ENCODE measurements around the gene KLHL14.
"Not testable (repeated sequence)": the region's sequence is repeated elsewhere in the genome, so short reads cannot be mapped to it uniquely, and the experiment has no call there.

KLHL14 gene

GRCh38 chr18:32772581-32773381, at the start of gene KLHL14:
Gene KLHL14, minus strand, starts transcription at chr18:32773023. Its CDS starts 2,432 bp downstream, at chr18:32770591.
- DNase-seq = no peak

DNA sequence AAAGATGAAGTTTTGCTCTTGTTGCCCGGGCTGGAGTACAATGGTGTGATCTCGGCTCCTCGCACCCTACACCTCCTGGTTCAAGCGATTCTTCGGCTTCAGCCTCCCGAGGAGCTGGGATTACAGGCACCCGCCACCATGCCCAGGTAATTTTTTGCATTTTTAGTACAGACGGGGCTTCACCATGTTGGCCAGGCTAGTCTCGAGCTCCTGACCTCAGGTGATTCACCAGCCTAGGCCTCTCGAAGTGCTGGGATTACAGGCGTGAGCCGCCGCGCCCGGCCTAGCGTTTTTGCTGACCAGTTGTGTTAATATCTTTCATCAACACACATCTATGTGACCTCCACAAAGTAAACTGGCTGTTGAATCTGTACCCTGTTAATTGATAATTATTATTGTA, 49.4 kb upstream of the KLHL14 start:
- DNase-seq = no peak

DNA sequence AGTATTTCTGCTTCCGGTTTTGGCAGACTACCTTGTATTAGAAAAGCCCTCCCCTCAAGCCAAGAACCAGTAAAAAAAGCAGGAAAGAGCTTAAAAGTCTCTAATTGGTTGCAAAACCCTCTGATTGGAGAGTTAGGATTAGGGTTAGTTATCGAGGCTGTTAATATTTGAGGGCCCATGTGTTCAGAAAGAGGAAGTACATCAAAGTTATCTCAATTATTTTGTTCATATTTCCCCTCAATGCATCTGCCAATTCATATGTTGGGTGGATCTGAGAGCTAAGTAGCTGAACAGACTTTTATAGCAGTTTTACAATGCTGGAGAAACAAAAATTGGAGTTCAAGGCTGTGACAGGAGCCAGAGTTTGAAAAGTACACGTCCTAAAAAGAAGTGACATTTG, 43.1 kb upstream of the KLHL14 start:
- DNase-seq = no peak

DNA sequence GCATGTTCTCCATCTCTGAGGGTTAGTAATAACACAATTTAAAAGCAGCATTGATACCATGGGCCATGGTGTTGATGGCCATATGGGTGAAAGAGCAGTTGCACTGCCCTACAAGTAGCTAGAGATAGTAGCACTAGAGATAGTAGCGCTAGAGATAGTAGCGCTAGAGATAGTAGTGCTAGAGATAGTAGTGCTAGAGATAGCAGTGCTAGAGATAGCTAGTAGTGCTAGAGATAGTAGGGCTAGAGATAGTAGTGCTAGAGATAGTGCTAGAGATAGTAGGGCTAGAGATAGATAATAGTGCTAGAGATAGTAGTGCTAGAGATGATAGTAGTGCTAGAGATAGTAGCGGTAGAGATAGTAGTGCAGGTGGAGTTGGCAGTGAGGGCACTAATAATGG, 39.5 kb upstream of the KLHL14 start:
- no peak for DNase-seq

- no peak for DNase-seq
These were observed 37.5 kb upstream of the KLHL14 start for GRCh38 chr18:32810314-32810713.

GRCh38 chr18:32805354-32805753, 32.5 kb upstream of the KLHL14 start:
- DNase-seq = no peak

DNA sequence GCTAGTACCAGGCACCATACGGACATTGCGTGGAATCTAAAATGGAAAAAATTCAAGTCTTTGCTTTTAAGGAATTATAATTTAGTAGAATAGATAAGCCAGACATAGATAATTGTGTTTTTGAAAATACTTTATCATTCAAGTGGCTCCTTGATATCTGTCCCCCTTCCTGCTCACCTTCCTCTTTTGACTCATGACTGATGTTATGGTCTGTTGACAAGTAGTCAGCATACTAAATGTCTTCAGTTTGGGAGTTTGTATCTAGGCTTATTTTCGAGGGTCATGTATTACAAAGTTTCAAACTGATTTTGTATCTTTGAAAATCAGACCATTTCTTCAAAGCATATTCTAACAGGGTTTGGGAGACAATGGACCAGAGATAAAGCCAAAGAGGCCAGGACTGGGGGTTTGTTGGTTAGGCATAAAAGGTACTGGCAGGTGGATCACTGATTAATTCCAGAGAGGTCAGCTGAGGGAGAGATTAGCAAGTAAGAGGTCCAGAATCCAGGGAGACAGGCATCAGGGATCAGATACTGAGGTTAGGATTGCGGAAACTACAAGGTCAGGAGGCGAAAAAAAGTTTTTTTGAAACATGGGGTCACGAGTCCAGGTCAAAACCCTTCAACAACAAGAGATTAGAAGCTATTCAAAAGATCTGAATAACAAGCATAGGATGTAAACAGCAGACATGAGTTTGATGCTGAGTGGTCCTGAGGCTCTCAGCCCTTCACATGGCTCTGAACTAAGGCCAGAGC, 31.5 kb upstream of the KLHL14 start:
- no peak for DNase-seq

DNA sequence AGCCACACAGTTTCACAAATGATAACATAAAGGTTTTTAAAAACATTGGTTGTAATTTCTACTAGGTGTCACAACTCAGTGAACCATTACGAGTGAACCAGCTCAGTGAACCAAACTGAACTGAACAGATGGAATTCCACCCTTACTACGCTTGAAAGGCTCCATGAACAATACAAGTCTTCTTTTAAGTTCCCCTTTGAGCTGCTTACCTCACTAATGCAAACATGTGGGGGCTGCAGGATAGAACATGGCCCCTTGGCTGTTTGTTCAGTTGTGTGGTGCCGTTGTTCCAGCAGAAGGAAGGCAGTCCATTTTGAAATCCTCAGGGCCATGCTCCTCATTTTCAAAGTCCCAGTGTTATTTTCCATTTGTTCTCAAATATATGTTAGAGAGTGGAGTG, 30.7 kb upstream of the KLHL14 start:
- DNase-seq = no peak

- DNase-seq = no peak
These were observed 30.0 kb upstream of the KLHL14 start for GRCh38 chr18:32802591-32803451.

- no peak for DNase-seq
These were observed 28.4 kb upstream of the KLHL14 start for GRCh38 chr18:32801228-32801627.

DNA sequence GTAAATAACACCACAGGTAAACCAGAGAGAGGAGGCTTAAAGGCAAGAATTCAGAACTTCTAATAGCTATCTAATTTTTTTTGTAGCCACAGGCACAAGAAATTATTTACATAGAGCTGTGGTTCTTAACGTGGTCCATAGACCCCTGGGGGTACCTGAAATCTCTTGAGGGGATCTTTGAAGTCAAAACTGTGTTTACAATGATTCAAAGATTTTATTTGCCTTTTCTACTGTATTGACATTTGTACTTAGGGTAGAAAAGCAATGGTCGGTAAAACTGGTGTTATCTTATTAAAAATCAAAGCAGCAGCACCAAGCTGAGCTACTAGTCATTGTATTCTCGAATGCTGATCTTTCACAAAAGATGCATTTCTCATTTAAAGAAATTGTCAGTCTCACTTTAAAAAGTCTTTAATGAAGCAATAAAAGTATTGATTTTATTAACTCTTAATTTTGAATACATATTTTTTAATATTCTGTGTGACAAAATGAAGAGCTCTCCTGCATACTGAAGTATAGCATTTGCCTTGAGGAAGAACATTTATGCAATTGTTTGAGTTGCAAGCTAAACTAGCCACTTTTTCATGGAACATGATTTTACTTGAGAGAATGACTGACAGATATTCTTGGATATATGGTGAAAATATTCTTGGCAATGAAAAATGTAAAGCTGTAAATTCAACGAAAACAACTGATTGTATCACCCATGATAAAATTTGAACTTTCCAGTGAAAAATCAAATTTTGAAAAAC, 25.6 kb upstream of the KLHL14 start:
- DNase-seq = no peak

- not testable (repeated sequence) for DNase-seq
These were observed 21.8 kb upstream of the KLHL14 start for GRCh38 chr18:32794667-32795066.

- DNase-seq = no peak
These were observed 6.2 kb upstream of the KLHL14 start for GRCh38 chr18:32779010-32779409.

GRCh38 chr18:32777049-32777448, 4.2 kb upstream of the KLHL14 start:
- DNase-seq = no peak

- DNase-seq = no peak
These were observed 3.7 kb upstream of the KLHL14 start for GRCh38 chr18:32776561-32776960.

- DNase-seq = no peak
These were observed 2.8 kb upstream of the KLHL14 start for GRCh38 chr18:32775628-32776027.

DNA sequence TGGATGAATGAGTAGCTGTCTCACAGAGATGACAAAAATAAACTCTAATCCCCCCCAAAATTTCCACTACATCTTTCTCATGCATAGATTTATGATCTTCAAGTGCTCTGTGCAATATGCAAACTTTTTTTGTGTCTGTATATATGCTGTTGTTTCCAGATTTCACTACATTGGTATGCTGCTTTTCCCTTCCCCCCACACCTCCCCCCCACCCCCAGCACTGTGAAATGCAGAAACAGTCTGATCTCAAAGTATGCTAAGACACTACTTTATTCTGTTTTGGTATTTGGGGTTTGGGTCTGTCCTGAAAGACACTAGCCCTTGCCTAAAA, 524 bp upstream of the KLHL14 start:
- no peak for DNase-seq

DNA sequence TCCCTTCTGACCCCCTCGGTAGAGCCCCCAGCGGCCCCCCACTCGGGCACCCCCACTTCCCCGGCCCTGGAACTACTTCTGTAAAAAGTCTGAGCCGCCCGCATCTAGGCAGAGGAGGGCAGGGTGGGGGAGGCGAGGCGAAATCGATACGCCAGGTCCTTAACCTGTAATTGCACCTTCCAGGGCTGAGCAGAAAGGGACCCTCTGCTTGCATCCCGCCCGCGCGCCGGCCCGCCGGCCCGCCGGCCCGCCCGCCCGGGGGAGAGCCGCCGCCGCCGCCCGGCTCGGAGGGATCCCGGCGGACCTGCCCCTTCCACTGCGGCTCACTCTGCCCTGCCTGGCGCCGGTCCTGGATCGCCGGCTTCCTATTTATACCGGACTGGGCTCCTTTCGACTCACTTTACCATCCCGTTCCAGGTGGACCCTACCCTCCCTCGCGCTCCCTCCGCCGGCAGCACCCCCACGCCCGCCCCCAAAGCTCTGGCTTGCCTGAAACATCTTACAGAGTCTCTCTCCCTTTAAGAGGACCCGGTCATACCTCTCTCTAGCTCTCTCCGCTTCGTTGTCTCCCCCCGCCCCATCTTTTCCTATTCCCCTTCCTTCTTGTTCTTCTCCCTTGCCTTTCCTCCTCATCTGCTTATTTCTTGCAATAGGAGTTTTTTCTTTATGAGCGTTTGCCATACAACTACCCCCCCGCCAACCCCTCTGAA, 797 bp downstream of the KLHL14 start:
- DNase-seq = no peak

DNA sequence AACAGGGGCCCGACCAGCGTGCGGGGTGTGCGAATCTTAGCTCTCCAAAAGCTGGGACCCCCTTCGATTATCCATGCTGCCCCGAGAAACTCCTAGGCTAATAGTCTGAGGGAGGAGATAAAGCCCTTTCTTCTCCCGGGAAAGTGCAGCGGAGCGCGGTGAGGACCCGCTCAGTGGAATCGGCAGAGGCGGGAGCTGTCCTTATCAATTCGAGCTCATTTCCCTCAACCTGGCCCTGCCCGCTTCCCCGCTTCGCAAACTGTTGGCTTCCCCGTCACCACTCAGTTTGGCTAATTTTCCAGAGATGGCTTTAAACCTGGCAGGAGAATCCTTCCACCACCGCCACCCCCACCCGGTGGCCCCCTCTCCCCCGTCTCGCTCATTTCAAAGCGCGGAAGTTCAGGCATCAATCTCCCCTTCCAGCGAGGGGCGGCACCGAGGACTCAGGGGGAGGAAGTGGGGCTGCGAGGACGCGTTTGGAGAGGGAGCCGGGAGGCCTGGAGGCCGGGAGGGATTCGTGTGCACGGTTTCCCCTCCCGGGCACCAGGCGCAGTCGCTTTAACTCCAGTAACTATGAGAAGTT, 1.6 kb downstream of the KLHL14 start:
- no peak for DNase-seq

DNA sequence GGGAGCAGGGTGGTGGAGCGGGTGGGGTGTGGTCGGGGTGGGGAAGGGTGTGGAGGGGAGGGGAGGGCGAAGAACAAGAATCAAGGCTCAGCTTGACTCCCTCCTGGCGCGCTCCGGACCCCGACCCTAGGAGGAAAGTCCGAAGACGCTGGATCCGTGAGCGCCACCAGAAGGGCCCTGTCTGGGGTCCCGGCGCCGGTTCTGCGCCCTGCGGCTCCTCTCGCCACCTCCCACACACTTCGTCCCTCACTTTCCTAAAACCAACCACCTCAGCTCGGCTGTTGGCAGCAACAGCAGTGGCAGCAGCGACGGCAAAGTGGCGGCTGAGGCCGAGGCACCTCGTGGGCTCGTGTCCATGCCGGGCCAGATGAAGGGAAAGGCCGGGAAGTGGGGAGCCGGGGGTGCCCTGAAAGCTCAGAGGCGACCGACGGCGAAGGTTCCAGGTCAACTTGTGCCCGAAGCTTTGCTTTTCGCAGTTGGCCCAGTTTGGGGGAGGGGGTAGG, 2.1 kb downstream of the KLHL14 start:
- no peak for DNase-seq

DNA sequence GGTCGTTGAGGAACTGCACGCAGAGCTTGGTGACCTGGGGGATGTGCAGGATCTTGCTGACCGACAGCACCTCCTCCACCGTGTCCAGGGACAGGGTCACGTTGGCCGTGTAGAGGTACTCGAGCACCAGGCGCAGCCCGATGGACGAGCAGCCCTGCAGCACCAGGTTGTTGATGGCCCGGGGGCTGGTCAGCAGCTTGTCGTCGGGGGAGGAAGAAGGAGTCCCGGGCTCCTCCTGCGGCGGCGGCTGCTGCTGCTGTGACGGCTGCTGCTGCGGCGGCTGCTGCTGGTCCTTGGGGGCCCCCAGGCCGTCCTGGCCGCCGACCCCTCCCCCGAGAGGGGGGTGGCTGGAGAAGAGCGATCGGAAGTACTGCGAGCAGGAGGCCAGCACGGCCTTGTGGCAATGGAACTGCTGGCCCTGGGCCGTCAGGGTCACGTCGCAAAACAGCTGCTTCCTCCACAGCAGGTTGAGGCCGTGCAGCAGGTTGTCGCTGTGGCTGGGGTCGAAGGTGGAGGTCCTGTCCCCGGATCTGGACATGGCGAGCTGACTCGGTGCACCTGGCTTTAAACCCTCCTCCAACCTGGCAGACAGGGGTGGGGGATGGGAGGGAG, 2.7 kb downstream of the KLHL14 start:
- no peak for DNase-seq

All from HCEC 1CT (cell line).